GM12875 (cell line): Measurements from ENCODE around the gene PATE4.
"Not testable (repeated sequence)": the region's sequence is repeated elsewhere in the genome, so short reads cannot be mapped to it uniquely, and the experiment has no call there.

Source experiments
- H3K4me3 ChIP-seq: one replicate; pipeline ENCODE4 v1.5.1; 2011; ENCODE audit warnings: low read depth, low read length, control low read depth
- TF ChIP-seq, protein P1 (sequence below): IDR thresholded peaks from 2 replicates; pipeline ENCODE4 v1.5.1; 2011; ENCODE audit warnings: low read depth, mild to moderate bottlenecking, control low read depth, inconsistent platforms, low read length, moderate library complexity, borderline replicate concordance; ENCODE audit not compliant: insufficient read depth

The PATE4 gene

DNA sequence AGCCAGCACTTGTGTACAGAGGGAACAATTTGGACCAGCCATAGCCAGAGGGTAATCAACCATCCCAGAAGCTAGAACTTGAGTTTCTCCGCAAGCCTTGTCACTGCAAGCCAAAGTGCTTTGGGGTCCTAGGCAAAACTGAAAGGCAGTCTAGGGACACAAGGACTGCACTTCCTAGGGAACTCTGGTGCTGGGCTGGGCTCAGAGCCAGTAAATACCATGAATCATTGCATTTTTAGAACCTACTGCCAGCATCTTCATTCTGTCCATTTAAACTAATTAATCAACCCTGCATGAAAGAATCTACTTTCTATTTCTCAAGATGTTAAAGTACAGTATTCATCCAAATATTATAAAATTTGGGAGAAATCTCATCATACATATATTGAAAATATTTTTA is 25.2 kb upstream of the PATE4 start:
- H3K4me3 ChIP-seq = no peak overlapping the region
- TF ChIP-seq, protein P1, sequence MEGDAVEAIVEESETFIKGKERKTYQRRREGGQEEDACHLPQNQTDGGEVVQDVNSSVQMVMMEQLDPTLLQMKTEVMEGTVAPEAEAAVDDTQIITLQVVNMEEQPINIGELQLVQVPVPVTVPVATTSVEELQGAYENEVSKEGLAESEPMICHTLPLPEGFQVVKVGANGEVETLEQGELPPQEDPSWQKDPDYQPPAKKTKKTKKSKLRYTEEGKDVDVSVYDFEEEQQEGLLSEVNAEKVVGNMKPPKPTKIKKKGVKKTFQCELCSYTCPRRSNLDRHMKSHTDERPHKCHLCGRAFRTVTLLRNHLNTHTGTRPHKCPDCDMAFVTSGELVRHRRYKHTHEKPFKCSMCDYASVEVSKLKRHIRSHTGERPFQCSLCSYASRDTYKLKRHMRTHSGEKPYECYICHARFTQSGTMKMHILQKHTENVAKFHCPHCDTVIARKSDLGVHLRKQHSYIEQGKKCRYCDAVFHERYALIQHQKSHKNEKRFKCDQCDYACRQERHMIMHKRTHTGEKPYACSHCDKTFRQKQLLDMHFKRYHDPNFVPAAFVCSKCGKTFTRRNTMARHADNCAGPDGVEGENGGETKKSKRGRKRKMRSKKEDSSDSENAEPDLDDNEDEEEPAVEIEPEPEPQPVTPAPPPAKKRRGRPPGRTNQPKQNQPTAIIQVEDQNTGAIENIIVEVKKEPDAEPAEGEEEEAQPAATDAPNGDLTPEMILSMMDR = no peak

DNA sequence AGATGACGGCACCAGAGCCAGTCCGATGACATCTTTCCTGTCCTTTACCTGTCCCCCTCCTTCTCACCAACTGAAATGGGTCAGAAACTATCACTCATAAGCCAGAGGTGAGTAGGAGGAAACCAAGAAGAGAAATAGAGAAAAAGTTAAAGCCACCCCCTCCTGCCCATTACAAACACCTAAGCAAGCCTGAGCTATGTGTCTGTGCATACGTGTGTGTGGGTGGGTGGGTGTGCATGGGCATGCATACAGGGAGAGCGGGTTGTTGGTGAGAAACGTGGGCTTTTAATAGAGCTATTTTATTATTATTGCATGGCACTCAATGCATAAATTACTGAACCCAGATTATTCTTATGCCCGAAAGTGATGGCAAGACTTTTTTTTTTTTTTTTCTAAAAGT is 2.6 kb downstream of the PATE4 start:
- no peak overlapping the region for H3K4me3 ChIP-seq
- TF ChIP-seq, protein P1 = no peak

DNA sequence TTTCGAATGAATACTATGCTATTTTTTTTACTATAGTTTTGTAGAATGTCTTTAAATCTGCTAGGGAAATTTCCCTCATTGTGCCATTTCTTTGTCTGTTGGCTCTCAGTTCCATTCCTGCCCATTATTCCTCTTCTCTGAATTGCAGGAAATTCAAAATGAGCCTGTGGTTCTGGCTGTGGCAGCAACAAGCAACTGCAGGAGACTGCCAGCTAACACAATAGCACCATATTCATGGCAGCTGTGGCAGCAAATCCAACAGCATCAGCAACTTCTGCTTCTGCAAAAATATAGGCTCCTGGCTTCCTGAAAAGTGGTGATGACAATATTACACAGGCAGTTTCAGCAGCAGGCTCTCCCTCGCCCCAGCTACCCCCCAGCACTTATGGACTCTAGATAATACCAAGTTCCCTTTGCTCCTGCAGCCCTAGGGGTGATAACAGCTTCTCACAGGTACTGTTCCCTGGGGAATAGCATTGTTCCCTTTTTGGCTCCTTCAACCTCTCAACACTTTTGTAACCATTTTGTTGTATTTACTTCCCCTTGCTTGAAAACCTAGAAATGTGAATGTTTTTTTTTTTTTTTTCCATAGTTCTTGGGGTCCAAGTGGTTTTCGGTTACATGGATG is 9.3 kb downstream of the PATE4 start:
- TF ChIP-seq, protein P1 = no peak
- H3K4me3 ChIP-seq = no peak overlapping the region

DNA sequence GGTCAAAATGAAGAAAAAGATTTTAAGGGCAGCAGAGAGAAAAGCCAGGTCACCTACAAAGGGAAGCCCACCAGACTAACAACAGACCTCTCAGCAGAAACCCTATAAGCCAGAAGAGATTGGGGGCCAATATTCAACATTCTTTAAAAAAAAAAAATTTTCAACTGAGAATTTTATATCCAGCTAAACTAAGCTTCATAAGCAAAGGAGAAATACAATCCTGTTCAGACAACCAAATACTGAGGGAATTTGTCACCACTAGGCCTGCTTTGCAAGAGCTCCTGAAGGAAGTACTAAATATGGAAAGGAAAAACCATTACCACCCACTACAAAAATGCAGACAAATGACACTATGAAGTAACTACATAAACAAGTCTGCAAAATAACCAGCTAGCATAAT is 13.1 kb downstream of the PATE4 start:
- TF ChIP-seq, protein P1 = no peak
- no peak overlapping the region for H3K4me3 ChIP-seq

DNA sequence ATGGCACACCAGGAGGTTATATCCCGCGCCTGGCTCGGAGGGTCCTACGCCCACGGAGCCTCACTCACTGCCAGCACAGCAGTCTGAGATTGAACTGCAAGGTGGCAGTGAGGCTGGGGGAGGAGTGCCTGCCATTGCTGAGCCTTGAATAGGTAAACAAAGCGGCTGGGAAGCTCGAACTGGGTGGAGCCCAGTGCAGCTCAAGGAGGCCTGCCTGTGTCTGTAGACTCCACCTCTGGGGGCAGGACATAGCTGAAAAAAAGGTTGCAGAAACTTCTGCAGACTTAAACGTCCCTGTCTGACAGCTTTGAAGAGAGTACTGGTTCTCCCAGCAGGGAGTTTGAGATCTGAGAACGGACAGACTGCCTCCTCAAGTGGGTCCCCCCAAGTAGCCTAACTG is 24.6 kb downstream of the PATE4 start:
- not testable (repeated sequence) for H3K4me3 ChIP-seq

DNA sequence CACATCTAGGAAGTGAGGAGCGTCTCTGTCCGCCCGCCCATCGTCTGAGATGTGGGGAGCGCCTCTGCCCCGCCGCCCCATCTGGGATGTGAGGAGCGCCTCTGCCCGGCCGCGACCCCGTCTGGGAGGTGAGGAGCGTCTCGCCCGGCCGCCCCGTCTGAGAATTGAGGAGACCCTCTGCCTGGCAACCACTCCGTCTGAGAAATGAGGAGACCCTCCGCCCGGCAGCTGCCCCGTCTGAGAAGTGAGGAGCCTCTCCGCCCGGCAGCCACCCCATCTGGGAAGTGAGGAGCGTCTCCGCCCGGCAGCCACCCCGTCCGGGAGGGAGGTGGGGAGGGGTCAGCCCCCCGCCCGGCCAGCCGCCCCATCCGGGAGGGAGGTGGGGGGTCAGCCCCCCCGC is 29.7 kb downstream of the PATE4 start:
- not testable (repeated sequence) for H3K4me3 ChIP-seq

DNA sequence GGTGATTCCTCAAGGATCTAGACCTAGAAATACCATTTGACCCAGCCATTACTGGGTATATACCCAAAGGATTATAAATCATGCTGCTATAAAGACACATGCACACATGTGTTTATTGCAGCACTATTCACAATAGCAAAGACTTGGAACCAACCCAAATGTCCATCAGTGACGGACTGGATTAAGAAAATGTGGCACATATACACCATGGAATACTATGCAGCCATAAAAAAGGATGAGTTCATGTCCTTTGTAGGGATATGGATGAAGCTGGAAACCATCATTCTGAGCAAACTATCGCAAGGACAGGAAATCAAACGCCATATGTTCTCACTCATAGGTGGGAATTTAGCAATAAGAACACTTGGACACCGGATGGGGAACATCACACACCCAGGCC is 32.2 kb downstream of the PATE4 start:
- H3K4me3 ChIP-seq = not testable (repeated sequence)

DNA sequence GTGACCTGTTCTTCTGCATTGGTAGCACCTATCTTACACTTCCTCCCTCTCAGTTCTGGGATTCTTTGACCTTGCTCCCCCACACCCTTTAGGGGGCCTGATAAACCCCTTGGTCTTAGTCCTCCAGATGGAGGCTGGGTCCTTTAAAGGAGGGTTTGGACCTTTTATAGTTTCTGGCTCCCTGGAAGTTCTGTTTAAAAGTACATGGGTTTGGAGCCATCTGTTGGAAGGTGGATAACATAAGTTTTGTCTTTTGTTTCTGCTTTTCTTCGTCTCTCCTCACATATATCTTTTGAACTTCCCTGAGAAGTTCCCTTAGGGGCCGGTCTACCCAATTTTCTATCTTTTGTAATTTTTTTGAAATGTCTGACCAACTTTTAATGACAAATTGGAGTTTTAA is 36.4 kb downstream of the PATE4 start:
- TF ChIP-seq, protein P1 = no peak
- no peak overlapping the region for H3K4me3 ChIP-seq

DNA sequence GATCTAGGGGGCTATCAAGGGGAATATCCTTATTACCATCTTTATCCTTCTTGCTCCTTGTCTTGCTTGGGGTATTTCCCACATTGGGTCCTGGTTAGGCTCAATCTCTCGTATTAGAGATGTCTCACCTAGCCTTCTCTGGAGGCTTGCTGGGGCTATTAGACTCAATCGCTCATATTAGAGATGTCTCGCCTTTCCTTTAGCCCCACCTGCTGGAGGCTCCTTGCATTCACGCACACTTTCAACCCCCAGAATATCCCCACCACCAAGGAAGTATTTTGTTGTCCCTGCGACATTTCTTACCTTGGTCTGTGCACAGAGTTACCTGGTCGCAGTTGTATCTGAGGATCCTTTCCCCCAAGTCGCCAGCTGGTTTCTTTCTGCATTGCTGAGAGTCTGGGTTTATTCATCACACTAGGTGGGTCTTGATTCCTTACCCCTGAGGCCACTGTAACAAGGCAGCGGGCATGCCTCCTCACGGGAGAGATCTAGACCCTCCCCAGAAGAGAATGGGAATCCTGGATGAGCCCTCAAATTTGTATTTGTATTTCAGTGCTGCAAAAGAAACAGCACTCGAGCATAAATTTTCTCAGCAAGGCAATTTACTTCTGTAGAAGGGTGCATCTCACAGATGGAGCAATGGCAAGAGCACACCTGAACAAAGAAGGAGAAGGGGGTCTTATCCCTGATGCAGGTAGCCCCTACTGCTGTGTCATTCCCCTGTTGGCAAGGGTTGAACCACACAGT is 38.4 kb downstream of the PATE4 start:
- H3K4me3 ChIP-seq = no peak overlapping the region
- TF ChIP-seq, protein P1 = peak; percentile 41; the same call in 1 of the 2 replicates
